HG03442 (cell line): ENCODE results near the gene RSPH6A.

Experiments used
- ATAC-seq: cut with Tn5 transposase; IDR thresholded peaks from one replicate; pipeline ENCODE4 v1.9.1; 2021; ENCODE audit warnings: mild to moderate bottlenecking, moderate library complexity; ENCODE audit not compliant: unreplicated experiment

RSPH6A gene

GRCh38 chr19:45814851-45815480 lies at the start of gene RSPH6A:
Gene RSPH6A (minus strand): TSS chr19:45815308. CDS start chr19:45815176, 132 bp downstream.
- no peak for ATAC-seq

DNA sequence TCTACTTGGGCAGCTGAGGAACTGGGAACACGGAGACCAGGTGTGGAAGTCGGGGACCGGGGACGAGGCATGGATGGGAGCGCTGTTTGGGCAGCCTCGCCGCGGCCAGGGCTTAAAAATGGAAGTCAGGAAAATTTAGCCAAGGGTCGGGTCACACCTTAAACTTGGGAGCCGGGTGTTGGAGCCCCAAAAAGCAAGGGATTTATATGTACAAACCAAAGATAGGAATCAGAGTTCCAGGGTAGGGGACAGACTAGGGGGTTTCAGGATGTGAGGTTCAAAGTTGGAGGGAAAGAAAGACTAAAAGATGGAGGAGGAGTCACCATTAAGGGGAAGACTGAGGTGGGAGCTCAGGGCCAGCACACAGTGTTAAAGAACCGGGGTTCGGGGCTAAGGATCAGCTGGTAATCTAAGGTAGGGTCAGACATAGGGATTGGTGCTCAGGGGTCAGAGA lies 49.5 kb upstream of the RSPH6A start:
- no peak for ATAC-seq

DNA sequence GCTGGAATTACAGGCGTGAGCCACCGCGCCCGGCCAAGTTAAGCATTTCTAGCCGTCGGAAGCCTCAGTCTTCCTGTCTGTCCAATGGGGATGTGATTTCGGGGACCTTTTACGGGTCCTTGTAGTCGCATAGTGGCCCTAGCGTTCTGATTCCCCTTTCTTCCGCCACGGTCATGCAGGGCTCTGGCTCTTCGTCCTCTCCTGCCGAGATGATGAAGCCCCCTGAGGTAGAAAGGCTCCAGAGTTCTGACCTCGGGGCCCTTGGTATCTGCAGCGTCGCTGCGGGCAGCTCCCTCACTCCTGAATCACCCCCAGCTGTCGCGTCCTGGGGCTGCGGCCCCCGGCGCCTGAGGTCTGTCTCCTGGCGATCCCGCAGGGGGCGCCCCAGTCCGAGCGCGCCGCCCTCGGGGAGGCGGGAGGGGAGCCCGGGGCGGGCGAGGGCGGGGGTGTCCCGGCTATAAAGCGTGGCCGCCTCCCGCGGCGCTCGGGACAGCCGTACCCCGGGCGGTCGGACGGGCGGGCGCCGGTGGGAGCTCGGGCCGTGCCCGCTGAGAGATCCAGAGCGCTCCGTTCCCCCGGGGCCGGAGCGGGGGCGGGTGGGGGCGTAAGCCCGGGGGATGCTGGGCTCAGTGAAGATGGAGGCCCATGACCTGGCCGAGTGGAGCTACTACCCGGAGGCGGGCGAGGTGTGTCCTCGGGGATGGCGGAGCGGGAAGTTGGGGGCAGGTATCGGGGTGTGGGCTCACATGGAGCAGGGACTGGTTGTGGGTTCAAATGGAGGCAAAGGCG lies 48.9 kb upstream of the RSPH6A start, which contains the start of gene FOXA3:
FOXA3 (plus strand) TSS at position 487 of the 789 bp plus-strand sequence; CDS start at position 618, 131 bp downstream.
- ATAC-seq, result peak; percentile 31

GRCh38 chr19:45863335-45863839 lies 48.3 kb upstream of the RSPH6A start:
- ATAC-seq, result no peak

DNA sequence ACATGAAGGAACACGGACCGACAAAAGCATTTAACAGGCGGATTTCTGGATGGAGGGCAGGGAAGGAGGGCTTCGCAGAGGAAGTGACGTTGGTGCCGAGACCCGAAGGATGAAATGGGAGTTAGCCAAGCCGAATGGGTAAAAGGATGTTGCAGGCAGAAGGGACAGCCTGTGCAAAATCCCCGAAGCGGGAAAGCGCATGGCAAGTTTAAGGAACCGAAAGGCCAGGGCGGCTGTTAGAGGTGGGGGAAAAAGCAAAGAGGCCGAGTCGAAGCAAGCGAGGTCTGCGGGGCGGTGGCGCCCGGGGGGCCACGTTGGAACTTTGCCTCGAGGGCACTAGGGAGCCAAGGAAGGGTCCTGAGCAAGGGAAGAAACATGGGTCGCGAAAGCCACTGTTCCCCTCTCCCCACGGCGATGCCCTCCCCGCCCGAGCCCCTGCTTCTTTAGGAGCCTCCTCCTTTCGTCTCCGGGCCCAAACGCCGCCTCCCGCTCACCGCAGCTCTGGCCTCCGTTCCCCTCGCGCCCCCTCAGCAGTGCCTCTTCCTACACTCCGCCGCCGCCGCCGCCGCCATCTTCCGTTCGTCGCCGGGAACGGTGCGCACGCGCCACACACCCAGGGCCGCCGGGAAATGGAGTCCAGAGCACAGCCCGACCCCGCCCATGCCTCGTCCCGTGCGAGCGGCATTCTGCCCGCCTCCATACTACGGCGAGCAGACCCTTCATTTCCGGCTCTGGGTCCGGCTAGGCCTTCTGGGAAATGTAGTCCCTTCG lies 47.6 kb upstream of the RSPH6A start, which contains the start of gene SYMPK:
SYMPK (minus strand) TSS at position 584 of the 771 bp plus-strand sequence. CDS start 8,652 bp downstream, outside the sequence.
- peak; percentile 86 for ATAC-seq

DNA sequence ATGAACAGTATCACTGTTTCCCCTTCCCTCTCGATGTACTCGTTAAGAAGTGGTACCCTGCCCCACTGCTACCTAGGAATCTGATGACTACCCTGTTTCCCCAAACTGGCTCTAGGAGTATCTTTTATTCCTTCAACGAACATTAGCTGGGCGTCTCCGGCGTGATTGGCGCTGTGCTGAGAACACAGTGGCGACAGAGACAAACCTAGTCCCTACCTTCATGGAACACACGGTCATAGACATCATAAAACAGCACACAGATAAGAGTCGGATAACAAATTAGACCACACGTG lies 47.1 kb upstream of the RSPH6A start:
- no peak for ATAC-seq

DNA sequence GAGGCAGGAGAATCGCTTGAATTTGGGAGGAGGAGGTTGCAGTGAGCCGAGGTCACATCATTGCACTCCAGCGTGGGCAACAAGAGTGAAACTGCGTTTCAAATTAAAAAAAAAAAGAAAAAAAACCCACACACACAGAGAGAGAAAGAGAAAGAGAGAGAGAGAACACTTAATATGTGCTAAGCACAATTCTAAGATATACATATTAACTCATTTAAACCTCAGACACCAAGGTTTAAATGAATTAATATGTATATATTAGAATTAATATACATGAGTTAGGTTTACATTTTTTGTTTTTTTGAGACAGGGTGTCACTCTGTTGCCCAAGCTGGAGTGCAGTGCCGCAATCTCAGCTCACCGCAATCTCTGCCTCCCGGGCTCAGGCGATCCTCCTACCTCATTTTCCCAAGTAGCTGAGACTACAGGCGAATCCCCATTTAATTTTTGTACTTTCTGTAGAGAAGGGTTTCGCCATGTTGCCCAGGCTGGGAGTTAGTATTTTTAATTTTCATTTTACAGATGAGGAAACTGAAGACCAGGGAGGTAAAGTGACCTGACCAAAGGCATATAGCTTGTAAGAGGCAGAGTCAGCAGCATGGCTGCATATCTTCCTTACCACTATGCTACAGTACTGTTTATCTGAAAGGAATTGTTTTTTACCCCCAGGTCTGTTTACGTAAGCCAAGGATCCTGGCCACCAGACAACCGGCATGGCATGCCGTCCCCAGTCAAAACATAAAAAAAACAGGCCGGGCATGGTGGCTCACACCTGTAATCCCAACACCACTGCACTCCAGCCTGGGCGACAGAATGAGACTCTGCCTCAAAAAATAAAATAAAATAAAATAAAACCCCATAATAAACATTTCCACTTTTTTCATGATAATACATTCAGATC lies 45.5 kb upstream of the RSPH6A start:
- ATAC-seq, result no peak

- no peak for ATAC-seq
These were observed 39.2 kb upstream of the RSPH6A start for GRCh38 chr19:45854167-45854778.

- ATAC-seq, result no peak
These were observed 37.9 kb upstream of the RSPH6A start for GRCh38 chr19:45852983-45853382.

- ATAC-seq, result no peak
These were observed 37.1 kb upstream of the RSPH6A start for GRCh38 chr19:45852145-45852750.

- no peak for ATAC-seq
These were observed 33.8 kb upstream of the RSPH6A start for GRCh38 chr19:45848922-45849321.

GRCh38 chr19:45847663-45848062 lies 32.6 kb upstream of the RSPH6A start:
- ATAC-seq, result no peak

DNA sequence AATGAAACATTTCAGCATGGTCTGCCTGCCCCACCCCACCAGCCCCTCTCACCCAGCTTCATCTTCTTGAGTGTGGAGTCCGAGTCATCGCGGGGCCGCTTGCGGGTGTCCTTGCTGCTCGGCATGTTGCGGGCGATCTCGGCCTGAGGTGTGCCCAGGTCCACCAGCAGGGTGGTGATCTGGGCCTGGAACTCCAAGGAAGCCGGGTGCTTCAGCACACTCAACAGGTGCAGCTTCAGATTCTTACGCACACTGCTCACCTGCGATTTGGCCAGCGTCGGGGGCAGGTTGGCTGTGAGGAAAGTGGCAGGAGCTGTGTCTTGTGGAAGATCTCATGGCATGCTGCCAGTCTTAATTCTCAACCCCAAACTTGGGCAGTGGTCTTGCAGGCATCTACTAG lies 27.1 kb upstream of the RSPH6A start:
- ATAC-seq, result no peak

- ATAC-seq, result no peak
These were observed 19.9 kb upstream of the RSPH6A start for GRCh38 chr19:45834970-45835369.

GRCh38 chr19:45828945-45829344 lies 13.8 kb upstream of the RSPH6A start:
- no peak for ATAC-seq

- no peak for ATAC-seq
These were observed 13.4 kb upstream of the RSPH6A start for GRCh38 chr19:45828523-45828922.

GRCh38 chr19:45827459-45828093 lies 12.5 kb upstream of the RSPH6A start:
- ATAC-seq, result no peak

- no peak for ATAC-seq
These were observed 11.8 kb upstream of the RSPH6A start for GRCh38 chr19:45826934-45827333.
